ENCODE data around the gene RAI2. TPM values are rescaled to one million over a fixed set of nuclear protein-coding genes. Genes with fewer than 3 reads are reported as not detected.

RAI2 gene
- total RNA-seq, 1 experiment from 2014 or later, result 0.77 TPM

DNA sequence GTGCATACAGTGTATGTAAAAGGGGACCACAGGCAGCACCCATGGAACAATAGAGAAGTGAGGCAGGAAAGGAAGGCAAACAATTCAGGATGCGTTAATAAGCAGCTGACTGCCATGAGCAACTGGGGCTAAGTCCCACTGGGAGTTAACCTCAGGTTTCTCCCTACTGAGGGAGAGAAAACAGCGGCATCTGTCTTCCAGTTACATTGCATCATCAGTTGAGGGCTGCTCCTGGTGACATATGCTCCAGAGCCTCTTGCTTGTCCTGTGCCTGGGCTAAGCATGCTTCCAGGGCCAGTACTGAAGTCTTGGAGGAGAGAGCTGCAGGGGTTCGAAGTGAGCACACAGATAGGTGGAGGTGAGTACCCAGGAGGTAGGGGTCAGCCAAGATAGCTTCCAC lies 24.3 kb downstream of the RAI2 start (continued):
- no peak for TF ChIP-seq E2F4 (CRISPR knock-in tag; IDR thresholded peaks at IDR 0.05; ENCODE audit: borderline replicate concordance, low read depth)
- TF ChIP-seq RORB (CRISPR knock-in tag; IDR thresholded peaks at IDR 0.05), result no peak
- TF ChIP-seq, protein P1, sequence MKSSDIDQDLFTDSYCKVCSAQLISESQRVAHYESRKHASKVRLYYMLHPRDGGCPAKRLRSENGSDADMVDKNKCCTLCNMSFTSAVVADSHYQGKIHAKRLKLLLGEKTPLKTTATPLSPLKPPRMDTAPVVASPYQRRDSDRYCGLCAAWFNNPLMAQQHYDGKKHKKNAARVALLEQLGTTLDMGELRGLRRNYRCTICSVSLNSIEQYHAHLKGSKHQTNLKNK (CRISPR knock-in tag; IDR thresholded peaks at IDR 0.05), result no peak

DNA sequence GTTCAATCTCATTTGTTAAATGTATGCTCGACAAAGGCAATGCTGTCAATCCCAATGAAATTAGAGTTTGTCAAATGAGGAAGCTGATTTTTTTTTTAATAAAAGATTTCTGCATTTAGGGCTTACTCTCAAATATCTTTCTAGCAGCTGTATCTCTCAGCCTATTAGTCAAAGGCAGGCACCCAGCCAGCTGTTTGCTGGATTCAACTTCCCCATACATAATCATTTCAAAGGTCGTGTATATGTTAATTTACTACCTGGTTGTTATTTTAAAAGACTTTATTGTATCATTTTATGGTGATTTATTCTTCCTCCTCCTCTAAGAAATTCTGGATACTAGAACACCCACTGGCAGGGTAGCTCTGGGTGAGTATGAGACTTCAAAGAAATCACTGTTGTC lies 27.1 kb downstream of the RAI2 start:
- no peak overlapping the region for H3K27ac Mint-ChIP-seq
- no peaks in the 10 kb centered on the region for H3K36me3 Mint-ChIP-seq
- H3K4me3 Mint-ChIP-seq, result no peak overlapping the region
- ChIA-PET POLR2A (no interaction called here), CTCF (no interaction called here)
- DNase-seq (ENCODE audit: low spot score) (no peak), ATAC-seq (no peak)
- H3K4me1 Mint-ChIP-seq, result peaks cover 25% of the 10 kb centered on the region
- no peaks in the 10 kb centered on the region for H3K9me3 Mint-ChIP-seq
- TF ChIP-seq IRF2 (CRISPR knock-in tag; IDR thresholded peaks at IDR 0.05; ENCODE audit: borderline replicate concordance, low read depth), result no peak
- no peak for TF ChIP-seq TEAD1 (CRISPR knock-in tag; IDR thresholded peaks at IDR 0.05)
- H3K27me3 Mint-ChIP-seq (ENCODE audit: low read depth), result no peaks in the 10 kb centered on the region; the same call in 1 of the 2 replicates

- CTCF ChIA-PET, result no interaction called here
- Mint-ChIP-seq H3K4me3 (no peak overlapping the region), H3K4me1 (peaks cover 25% of the 10 kb centered on the region), H3K27ac (no peak overlapping the region), H3K27me3 (ENCODE audit: low read depth) (no peaks in the 10 kb centered on the region; the same call in 1 of the 2 replicates), H3K36me3 (0 out of 2 replicates have a peak, but pooled peaks cover 3% of the 10 kb centered on the region), H3K9me3 (peaks cover 5% of the 10 kb centered on the region)
- POLR2A ChIA-PET, result no interaction called here
- DNase-seq (ENCODE audit: low spot score) (no peak), ATAC-seq (no peak)
- TF ChIP-seq, protein P2, sequence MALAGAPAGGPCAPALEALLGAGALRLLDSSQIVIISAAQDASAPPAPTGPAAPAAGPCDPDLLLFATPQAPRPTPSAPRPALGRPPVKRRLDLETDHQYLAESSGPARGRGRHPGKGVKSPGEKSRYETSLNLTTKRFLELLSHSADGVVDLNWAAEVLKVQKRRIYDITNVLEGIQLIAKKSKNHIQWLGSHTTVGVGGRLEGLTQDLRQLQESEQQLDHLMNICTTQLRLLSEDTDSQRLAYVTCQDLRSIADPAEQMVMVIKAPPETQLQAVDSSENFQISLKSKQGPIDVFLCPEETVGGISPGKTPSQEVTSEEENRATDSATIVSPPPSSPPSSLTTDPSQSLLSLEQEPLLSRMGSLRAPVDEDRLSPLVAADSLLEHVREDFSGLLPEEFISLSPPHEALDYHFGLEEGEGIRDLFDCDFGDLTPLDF (CRISPR knock-in tag; IDR thresholded peaks at IDR 0.05), result no peak
- no peak for TF ChIP-seq CBFB (CRISPR knock-in tag; IDR thresholded peaks at IDR 0.05; ENCODE audit: low read depth)
- no peak for TF ChIP-seq ZNF232 (CRISPR knock-in tag; IDR thresholded peaks at IDR 0.05)
- TF ChIP-seq, protein P3, sequence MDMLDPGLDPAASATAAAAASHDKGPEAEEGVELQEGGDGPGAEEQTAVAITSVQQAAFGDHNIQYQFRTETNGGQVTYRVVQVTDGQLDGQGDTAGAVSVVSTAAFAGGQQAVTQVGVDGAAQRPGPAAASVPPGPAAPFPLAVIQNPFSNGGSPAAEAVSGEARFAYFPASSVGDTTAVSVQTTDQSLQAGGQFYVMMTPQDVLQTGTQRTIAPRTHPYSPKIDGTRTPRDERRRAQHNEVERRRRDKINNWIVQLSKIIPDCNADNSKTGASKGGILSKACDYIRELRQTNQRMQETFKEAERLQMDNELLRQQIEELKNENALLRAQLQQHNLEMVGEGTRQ (CRISPR knock-in tag; IDR thresholded peaks at IDR 0.05), result no peak
- no peak for TF ChIP-seq FOXK1 (CRISPR knock-in tag; IDR thresholded peaks at IDR 0.05)
- TF ChIP-seq, protein P4, sequence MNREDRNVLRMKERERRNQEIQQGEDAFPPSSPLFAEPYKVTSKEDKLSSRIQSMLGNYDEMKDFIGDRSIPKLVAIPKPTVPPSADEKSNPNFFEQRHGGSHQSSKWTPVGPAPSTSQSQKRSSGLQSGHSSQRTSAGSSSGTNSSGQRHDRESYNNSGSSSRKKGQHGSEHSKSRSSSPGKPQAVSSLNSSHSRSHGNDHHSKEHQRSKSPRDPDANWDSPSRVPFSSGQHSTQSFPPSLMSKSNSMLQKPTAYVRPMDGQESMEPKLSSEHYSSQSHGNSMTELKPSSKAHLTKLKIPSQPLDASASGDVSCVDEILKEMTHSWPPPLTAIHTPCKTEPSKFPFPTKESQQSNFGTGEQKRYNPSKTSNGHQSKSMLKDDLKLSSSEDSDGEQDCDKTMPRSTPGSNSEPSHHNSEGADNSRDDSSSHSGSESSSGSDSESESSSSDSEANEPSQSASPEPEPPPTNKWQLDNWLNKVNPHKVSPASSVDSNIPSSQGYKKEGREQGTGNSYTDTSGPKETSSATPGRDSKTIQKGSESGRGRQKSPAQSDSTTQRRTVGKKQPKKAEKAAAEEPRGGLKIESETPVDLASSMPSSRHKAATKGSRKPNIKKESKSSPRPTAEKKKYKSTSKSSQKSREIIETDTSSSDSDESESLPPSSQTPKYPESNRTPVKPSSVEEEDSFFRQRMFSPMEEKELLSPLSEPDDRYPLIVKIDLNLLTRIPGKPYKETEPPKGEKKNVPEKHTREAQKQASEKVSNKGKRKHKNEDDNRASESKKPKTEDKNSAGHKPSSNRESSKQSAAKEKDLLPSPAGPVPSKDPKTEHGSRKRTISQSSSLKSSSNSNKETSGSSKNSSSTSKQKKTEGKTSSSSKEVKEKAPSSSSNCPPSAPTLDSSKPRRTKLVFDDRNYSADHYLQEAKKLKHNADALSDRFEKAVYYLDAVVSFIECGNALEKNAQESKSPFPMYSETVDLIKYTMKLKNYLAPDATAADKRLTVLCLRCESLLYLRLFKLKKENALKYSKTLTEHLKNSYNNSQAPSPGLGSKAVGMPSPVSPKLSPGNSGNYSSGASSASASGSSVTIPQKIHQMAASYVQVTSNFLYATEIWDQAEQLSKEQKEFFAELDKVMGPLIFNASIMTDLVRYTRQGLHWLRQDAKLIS (CRISPR knock-in tag; IDR thresholded peaks at IDR 0.05; ENCODE audit: borderline replicate concordance), result no peak
- TF ChIP-seq, protein P1 (CRISPR knock-in tag; IDR thresholded peaks at IDR 0.05), result no peak
- no peak for TF ChIP-seq ZNF671 (CRISPR knock-in tag; IDR thresholded peaks at IDR 0.05)
- TF ChIP-seq, protein P5, sequence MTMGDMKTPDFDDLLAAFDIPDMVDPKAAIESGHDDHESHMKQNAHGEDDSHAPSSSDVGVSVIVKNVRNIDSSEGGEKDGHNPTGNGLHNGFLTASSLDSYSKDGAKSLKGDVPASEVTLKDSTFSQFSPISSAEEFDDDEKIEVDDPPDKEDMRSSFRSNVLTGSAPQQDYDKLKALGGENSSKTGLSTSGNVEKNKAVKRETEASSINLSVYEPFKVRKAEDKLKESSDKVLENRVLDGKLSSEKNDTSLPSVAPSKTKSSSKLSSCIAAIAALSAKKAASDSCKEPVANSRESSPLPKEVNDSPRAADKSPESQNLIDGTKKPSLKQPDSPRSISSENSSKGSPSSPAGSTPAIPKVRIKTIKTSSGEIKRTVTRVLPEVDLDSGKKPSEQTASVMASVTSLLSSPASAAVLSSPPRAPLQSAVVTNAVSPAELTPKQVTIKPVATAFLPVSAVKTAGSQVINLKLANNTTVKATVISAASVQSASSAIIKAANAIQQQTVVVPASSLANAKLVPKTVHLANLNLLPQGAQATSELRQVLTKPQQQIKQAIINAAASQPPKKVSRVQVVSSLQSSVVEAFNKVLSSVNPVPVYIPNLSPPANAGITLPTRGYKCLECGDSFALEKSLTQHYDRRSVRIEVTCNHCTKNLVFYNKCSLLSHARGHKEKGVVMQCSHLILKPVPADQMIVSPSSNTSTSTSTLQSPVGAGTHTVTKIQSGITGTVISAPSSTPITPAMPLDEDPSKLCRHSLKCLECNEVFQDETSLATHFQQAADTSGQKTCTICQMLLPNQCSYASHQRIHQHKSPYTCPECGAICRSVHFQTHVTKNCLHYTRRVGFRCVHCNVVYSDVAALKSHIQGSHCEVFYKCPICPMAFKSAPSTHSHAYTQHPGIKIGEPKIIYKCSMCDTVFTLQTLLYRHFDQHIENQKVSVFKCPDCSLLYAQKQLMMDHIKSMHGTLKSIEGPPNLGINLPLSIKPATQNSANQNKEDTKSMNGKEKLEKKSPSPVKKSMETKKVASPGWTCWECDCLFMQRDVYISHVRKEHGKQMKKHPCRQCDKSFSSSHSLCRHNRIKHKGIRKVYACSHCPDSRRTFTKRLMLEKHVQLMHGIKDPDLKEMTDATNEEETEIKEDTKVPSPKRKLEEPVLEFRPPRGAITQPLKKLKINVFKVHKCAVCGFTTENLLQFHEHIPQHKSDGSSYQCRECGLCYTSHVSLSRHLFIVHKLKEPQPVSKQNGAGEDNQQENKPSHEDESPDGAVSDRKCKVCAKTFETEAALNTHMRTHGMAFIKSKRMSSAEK (CRISPR knock-in tag; IDR thresholded peaks at IDR 0.05; ENCODE audit: borderline replicate concordance), result no peak
- no peak for TF ChIP-seq ZSCAN18 (CRISPR knock-in tag; IDR thresholded peaks at IDR 0.05)
- no peak for TF ChIP-seq HMGA2 (CRISPR knock-in tag; IDR thresholded peaks at IDR 0.05)
- no peak for TF ChIP-seq E2F4 (CRISPR knock-in tag; IDR thresholded peaks at IDR 0.05; ENCODE audit: borderline replicate concordance, low read depth)
Observed at GRCh38 chrX:17831255-17831654, 29.8 kb downstream of the RAI2 start.
